Measurements from ENCODE around the gene CRYZL1. TPM values are rescaled to one million over a fixed set of nuclear protein-coding genes. Genes with fewer than 3 reads are reported as not detected.

Gene CRYZL1
- total RNA-seq, 1 experiment from 2014 or later, result 13.5 TPM

GRCh38 chr21:33608559-33608958, 33.0 kb downstream of the CRYZL1 start:
- WGBS (ENCODE audit: extremely low coverage, insufficient read length, low lambda C conversion rate), result no CpG with 5 or more reads among the region's 1 CpG
- H4K91ac ChIP-seq (ENCODE audit: insufficient read length, low read depth, low read length), result no peak overlapping the region
- H3K36me3 Mint-ChIP-seq (ENCODE audit: insufficient read depth in 1 of 3, low read depth in 3 of 3), result peaks cover 0 to 13% (median 9%) of the 10 kb centered on the region in 3 experiments; a peak in 4 of 7 replicates
- H2BK20ac ChIP-seq (ENCODE audit: low read depth, low read length, poor library complexity, severe bottlenecking), result no peak overlapping the region
- no peak overlapping the region for H3K18ac ChIP-seq (ENCODE audit: insufficient read length, low read depth, low read length)
- no peaks in the 10 kb centered on the region for H3K4me1 ChIP-seq (ENCODE audit: insufficient read depth, low read length)
- H3K9me3 ChIP-seq (ENCODE audit: control insufficient read depth, low read depth, low read length), result no peaks in the 10 kb centered on the region
- H2AK5ac ChIP-seq (ENCODE audit: insufficient read length, low read length), result no peak overlapping the region
- no peaks in the 10 kb centered on the region for H3K23me2 ChIP-seq (ENCODE audit: insufficient read length, low read depth, low read length, poor library complexity, severe bottlenecking)
- no peak overlapping the region for H3K23ac ChIP-seq (ENCODE audit: insufficient read length, low read depth, low read length)
- H3K9ac ChIP-seq (ENCODE audit: extremely low read depth, insufficient read length, low read length), result no peak overlapping the region
- DNase-seq, result no peak
- no peak overlapping the region for H3K27ac ChIP-seq (ENCODE audit: insufficient read length, low read depth, low read length)
- H3T11ph ChIP-seq (ENCODE audit: low read length), result no peak overlapping the region
- no peaks in the 10 kb centered on the region for H3K4me1 Mint-ChIP-seq
- no peaks in the 10 kb centered on the region for H3K27me3 Mint-ChIP-seq (ENCODE audit: low read depth)
- no peak overlapping the region for H2BK120ac ChIP-seq (ENCODE audit: low read depth, low read length, poor library complexity, severe bottlenecking)
- H4K5ac ChIP-seq (ENCODE audit: insufficient read length, low read depth, low read length), result no peak overlapping the region
- H3K4me3 Mint-ChIP-seq, result no peak overlapping the region
- no peaks in the 10 kb centered on the region for H3K79me2 ChIP-seq (ENCODE audit: insufficient read depth, low read length)
- no peak overlapping the region for H3K4me2 ChIP-seq (ENCODE audit: insufficient read depth, insufficient read length, low read length)
- no peak overlapping the region for H2BK15ac ChIP-seq (ENCODE audit: low read depth, low read length)
- H3K9me3 Mint-ChIP-seq, result no peaks in the 10 kb centered on the region
- H3K27ac Mint-ChIP-seq, result peak overlapping the region in 1 of 3 experiments; percentile 42; a peak in 1 of 7 replicates
- H2AFZ ChIP-seq (ENCODE audit: low read length), result no peak overlapping the region
- H4K20me1 ChIP-seq (ENCODE audit: control insufficient read depth, insufficient read depth, insufficient read length), result no peaks in the 10 kb centered on the region
- H3K14ac ChIP-seq (ENCODE audit: insufficient read depth, low read length), result no peak overlapping the region
- TF ChIP-seq CTCF (conservative IDR thresholded peaks at IDR 0.05), result no peak
- no peaks in the 10 kb centered on the region for H3K79me1 ChIP-seq (ENCODE audit: insufficient read depth, low read depth, low read length, poor library complexity, severe bottlenecking)
- no peak overlapping the region for H4K8ac ChIP-seq (replicated peaks; ENCODE audit: insufficient read length, low read depth, low read length)
- no peaks in the 10 kb centered on the region for H3K27me3 ChIP-seq (ENCODE audit: insufficient read depth, low read length)
- H2BK5ac ChIP-seq (ENCODE audit: insufficient read length, low read length), result no peak overlapping the region
- no peak overlapping the region for H3K4ac ChIP-seq (ENCODE audit: low read depth, low read length)
- no peak overlapping the region for H2BK12ac ChIP-seq (ENCODE audit: insufficient read length, low read depth, low read length)
- no peak overlapping the region for H3K56ac ChIP-seq (ENCODE audit: insufficient read length, low read depth, low read length)
